ENCODE measurements around the gene NR4A3.

Gene NR4A3

GRCh38 chr9:99873531-99873930 lies 51.8 kb downstream of the NR4A3 start:
- in situ Hi-C loops (cut with HindIII; ENCODE audit: low sequenced_read_pairs) = no loop called here

GRCh38 chr9:99873943-99874584 lies 52.4 kb downstream of the NR4A3 start:
- in situ Hi-C loops (cut with HindIII; ENCODE audit: low sequenced_read_pairs) = no loop called here

- in situ Hi-C loops (cut with HindIII; ENCODE audit: low sequenced_read_pairs) = no loop called here
Observed at GRCh38 chr9:99876190-99876589, 54.5 kb downstream of the NR4A3 start.

GRCh38 chr9:99878651-99879050 lies 57.0 kb downstream of the NR4A3 start:
- in situ Hi-C loops (cut with HindIII; ENCODE audit: low sequenced_read_pairs) = no loop called here

GRCh38 chr9:99881769-99882168 lies 60.1 kb downstream of the NR4A3 start:
- in situ Hi-C loops (cut with HindIII; ENCODE audit: low sequenced_read_pairs) = no loop called here

GRCh38 chr9:99885747-99886146 lies 64.1 kb downstream of the NR4A3 start:
- in situ Hi-C loops (cut with HindIII; ENCODE audit: low sequenced_read_pairs) = no loop called here

GRCh38 chr9:99889120-99889519 lies 67.4 kb downstream of the NR4A3 start:
- in situ Hi-C loops (cut with HindIII; ENCODE audit: low sequenced_read_pairs) = no loop called here

GRCh38 chr9:99894826-99895225 lies 73.1 kb downstream of the NR4A3 start:
- in situ Hi-C loops (cut with HindIII; ENCODE audit: low sequenced_read_pairs) = no loop called here

GRCh38 chr9:99895510-99895909 lies 73.8 kb downstream of the NR4A3 start:
- in situ Hi-C loops (cut with HindIII; ENCODE audit: low sequenced_read_pairs) = no loop called here

- in situ Hi-C loops (cut with HindIII; ENCODE audit: low sequenced_read_pairs) = no loop called here
Observed at GRCh38 chr9:99896119-99896518, 74.4 kb downstream of the NR4A3 start.

- in situ Hi-C loops (cut with HindIII; ENCODE audit: low sequenced_read_pairs) = no loop called here
Observed at GRCh38 chr9:99903393-99903792, 81.7 kb downstream of the NR4A3 start.

GRCh38 chr9:99905833-99906402 lies 84.2 kb downstream of the NR4A3 start:
- in situ Hi-C loops (cut with HindIII; ENCODE audit: low sequenced_read_pairs) = no loop called here

- in situ Hi-C loops (cut with HindIII; ENCODE audit: low sequenced_read_pairs) = no loop called here
Observed at GRCh38 chr9:99906403-99907207, 84.9 kb downstream of the NR4A3 start, which contains the start of gene STX17. TSS of gene STX17 (plus strand) at chr9:99906654. CDS start at chr9:99915240, 8,586 bp downstream.

GRCh38 chr9:99907208-99907532 lies 85.5 kb downstream of the NR4A3 start:
- in situ Hi-C loops (cut with HindIII; ENCODE audit: low sequenced_read_pairs) = no loop called here

- in situ Hi-C loops (cut with HindIII; ENCODE audit: low sequenced_read_pairs) = no loop called here
Observed at GRCh38 chr9:99911600-99911999, 89.9 kb downstream of the NR4A3 start.
